ENCODE results near the gene C20orf202. TPM values are rescaled to one million over a fixed set of nuclear protein-coding genes. Genes with fewer than 3 reads are reported as not detected.

The C20orf202 gene
- total RNA-seq, 2 experiments from 2014 or later, result not detected

Other genes with a start within 250 kb of the C20orf202 start
- gene RSPO4, start 201.1 kb upstream of the C20orf202 start, total RNA-seq, result not detected
- 100 to 1,000 TPM; 138 to 143 TPM for gene PSMF1, start 84.9 kb upstream of the C20orf202 start, total RNA-seq
- under 1 TPM in 1 of 2 experiments, not detected in 1; 0.17 TPM for gene TMEM74B, start 18.5 kb upstream of the C20orf202 start, total RNA-seq
- not detected for gene RAD21L1, start 22.6 kb downstream of the C20orf202 start, total RNA-seq
- gene SNPH, start 62.8 kb downstream of the C20orf202 start, total RNA-seq, result 1 to 10 TPM; 6.7 to 7.3 TPM
- 1 to 10 TPM; 5.5 to 5.8 TPM for gene SDCBP2, start 125.7 kb downstream of the C20orf202 start, total RNA-seq
- 100 to 1,000 TPM; 232 to 237 TPM for gene FKBP1A, start 189.6 kb downstream of the C20orf202 start, total RNA-seq

All from activated naive CD4-positive, alpha-beta T cell treated with anti-CD3 and anti-CD28 coated beads for 36 hours (primary cell).